ENCODE measurements around the gene QRFP. TPM values are rescaled to one million over a fixed set of nuclear protein-coding genes. Genes with fewer than 3 reads are reported as not detected.

Gene QRFP
- total RNA-seq, 2 experiments from 2014 or later: not detected

GRCh38 chr9:130882696-130883225 lies 13.9 kb downstream of the QRFP start:
- Mint-ChIP-seq H3K4me1 (no peaks in the 10 kb centered on the region), H3K36me3 (peaks cover 17% of the 10 kb centered on the region), H3K4me3 (no peak overlapping the region), H3K27me3 (no peaks in the 10 kb centered on the region), H3K27ac (no peak overlapping the region), H3K9me3 (no peaks in the 10 kb centered on the region)
- DNase-seq: no peak

DNA sequence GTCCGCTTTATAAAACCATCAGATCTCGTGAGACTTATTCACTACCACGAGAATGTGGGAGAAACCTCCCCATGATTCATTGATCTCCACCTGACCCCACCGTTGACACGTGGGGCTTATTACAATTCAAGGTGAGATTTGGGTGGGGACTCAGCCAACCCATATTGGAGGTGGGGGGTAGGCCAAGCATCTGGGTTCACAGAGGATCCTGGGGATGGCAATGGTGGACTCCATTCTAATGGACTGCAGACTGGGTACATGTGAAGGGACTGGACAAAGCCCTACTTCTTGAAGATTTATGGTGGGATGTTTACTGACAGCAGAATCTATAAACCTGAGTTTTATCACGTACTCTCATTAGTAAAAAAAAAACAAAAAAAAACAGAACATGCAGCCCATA lies 15.1 kb downstream of the QRFP start:
- peaks cover 16% of the 10 kb centered on the region for H3K36me3 Mint-ChIP-seq
- H3K27me3 Mint-ChIP-seq: no peaks in the 10 kb centered on the region
- H3K27ac Mint-ChIP-seq: no peak overlapping the region
- H3K4me1 Mint-ChIP-seq: no peaks in the 10 kb centered on the region
- no peak overlapping the region for H3K4me3 Mint-ChIP-seq
- no peaks in the 10 kb centered on the region for H3K9me3 Mint-ChIP-seq
- DNase-seq: no peak

DNA sequence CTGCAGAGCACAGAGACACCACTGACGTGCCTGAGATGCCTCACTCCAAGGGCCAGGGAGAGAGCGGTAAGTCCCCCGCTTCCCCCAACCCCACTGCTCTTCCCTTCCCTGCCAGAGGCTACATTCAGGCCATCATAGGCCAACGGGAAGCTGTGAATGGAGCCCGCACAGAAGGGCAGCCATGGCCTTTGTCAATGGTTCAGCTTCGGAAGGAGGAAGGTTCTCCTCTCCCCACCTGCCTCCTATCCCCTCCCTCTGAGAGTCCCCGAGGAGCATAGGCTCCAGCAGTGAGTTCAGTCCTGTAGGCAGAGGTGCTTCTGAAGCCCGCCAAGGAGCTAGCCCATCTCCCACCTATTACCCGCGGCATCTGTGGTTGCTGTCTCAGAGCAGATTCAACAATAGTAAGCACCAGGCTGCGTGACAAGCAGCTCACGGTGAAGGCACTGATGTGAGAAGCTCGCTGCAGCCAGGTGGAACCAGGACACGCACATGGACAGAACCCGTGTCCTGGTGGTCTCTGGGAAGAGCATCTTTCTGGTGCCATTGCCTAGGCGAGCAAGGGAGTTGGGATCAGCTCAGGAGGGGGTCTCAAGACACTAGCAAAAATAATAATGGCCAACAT lies 15.9 kb downstream of the QRFP start:
- Mint-ChIP-seq H3K4me3 (no peak overlapping the region), H3K27ac (no peak overlapping the region), H3K9me3 (no peaks in the 10 kb centered on the region), H3K36me3 (peaks cover 17% of the 10 kb centered on the region), H3K27me3 (no peaks in the 10 kb centered on the region), H3K4me1 (no peaks in the 10 kb centered on the region)
- DNase-seq: no peak

DNA sequence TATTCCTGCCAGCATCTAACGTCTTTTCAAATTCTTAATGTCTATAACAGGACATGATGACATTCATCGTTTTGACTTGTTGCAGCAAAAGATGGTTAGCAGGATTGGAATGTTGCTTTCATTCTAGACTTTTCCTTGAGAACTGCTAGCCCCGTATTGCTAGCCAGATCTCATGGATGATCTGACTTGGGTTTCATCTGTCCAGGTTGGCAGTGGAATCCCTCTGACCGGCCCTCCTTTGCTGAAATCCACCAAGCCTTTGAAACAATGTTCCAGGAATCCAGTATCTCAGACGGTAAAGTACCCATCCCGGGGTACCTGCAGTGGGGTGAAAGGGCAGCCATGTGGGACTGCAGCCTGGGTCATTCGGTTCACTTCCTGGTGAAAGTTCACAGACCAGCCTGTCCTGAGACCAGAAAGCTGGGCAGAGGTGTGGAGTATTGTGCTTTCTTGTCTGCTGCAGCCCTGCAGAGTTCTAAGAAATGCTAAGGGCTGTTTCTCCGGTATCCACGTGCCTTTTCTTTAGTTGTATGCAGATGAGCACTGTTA lies 16.7 kb downstream of the QRFP start:
- peaks cover 18% of the 10 kb centered on the region for H3K36me3 Mint-ChIP-seq
- no peaks in the 10 kb centered on the region for H3K4me1 Mint-ChIP-seq
- H3K9me3 Mint-ChIP-seq: no peaks in the 10 kb centered on the region
- no peak for DNase-seq
- H3K27me3 Mint-ChIP-seq: no peaks in the 10 kb centered on the region
- H3K4me3 Mint-ChIP-seq: no peak overlapping the region
- no peak overlapping the region for H3K27ac Mint-ChIP-seq

DNA sequence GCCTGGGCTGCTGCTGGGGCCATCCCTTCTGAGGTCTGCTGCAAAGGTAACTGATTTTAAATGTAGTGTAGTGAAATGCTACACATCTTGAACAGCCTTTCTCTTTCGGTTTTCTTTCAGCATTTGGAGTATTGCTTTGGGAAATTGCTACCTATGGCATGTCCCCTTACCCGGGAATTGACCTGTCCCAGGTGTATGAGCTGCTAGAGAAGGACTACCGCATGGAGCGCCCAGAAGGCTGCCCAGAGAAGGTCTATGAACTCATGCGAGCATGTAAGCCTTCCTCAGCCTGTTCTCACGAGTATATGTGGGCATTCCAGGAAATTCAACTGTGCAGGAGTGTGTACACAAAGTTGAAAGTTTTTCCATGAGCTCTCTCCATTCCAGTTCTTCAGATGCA lies 18.3 kb downstream of the QRFP start:
- no peak overlapping the region for H3K4me3 Mint-ChIP-seq
- no peak overlapping the region for H3K27ac Mint-ChIP-seq
- no peaks in the 10 kb centered on the region for H3K9me3 Mint-ChIP-seq
- no peaks in the 10 kb centered on the region for H3K4me1 Mint-ChIP-seq
- H3K36me3 Mint-ChIP-seq: peaks cover 20% of the 10 kb centered on the region
- H3K27me3 Mint-ChIP-seq: no peaks in the 10 kb centered on the region
- no peak for DNase-seq

GRCh38 chr9:130877300-130877699 lies 19.3 kb downstream of the QRFP start:
- Mint-ChIP-seq H3K36me3 (peaks cover 22% of the 10 kb centered on the region), H3K4me3 (no peak overlapping the region), H3K9me3 (no peaks in the 10 kb centered on the region), H3K27me3 (no peaks in the 10 kb centered on the region), H3K4me1 (no peaks in the 10 kb centered on the region), H3K27ac (no peak overlapping the region)
- no peak for DNase-seq

DNA sequence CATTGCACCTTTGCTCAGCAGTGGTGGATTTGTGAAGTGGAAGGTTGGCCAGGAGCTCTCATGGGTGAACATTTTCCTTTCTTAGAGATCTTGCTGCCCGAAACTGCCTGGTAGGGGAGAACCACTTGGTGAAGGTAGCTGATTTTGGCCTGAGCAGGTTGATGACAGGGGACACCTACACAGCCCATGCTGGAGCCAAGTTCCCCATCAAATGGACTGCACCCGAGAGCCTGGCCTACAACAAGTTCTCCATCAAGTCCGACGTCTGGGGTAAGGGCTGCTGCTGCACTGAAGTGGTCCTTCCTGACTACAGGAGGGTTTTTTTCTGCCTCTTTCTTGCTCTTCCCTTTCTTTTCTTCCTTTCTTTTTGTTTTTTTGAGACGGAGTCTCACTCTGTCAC lies 21.8 kb downstream of the QRFP start:
- Mint-ChIP-seq H3K4me3 (no peak overlapping the region), H3K4me1 (no peaks in the 10 kb centered on the region), H3K36me3 (peaks cover 22% of the 10 kb centered on the region), H3K27me3 (no peaks in the 10 kb centered on the region), H3K27ac (no peak overlapping the region), H3K9me3 (no peaks in the 10 kb centered on the region)
- no peak for DNase-seq

DNA sequence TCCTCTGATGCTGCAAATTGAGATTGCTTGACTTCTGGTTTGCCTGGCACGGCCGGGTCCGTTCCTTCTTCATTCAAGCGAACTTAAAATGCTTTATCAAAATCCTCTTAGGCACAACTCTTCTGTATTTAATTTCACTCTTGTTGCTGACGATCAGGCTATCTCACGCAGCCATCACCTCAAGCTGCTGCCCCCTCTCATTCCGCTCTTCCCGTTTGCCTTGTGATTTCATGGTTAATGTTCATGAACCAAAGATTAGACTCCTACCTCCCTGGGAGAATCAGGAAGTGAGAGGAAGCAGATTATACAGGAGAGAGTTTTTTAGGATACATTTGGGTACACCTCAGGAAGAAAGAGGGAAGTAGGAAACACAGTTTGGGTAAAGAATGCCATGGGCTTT lies 22.6 kb downstream of the QRFP start:
- Mint-ChIP-seq H3K27me3 (no peaks in the 10 kb centered on the region), H3K9me3 (no peaks in the 10 kb centered on the region), H3K27ac (no peak overlapping the region), H3K4me3 (no peak overlapping the region), H3K4me1 (no peaks in the 10 kb centered on the region), H3K36me3 (peaks cover 17% of the 10 kb centered on the region)
- no peak for DNase-seq

- no peak for DNase-seq
- Mint-ChIP-seq H3K27ac (no peak overlapping the region), H3K4me3 (no peak overlapping the region), H3K36me3 (peaks cover 17% of the 10 kb centered on the region), H3K4me1 (no peaks in the 10 kb centered on the region), H3K27me3 (no peaks in the 10 kb centered on the region), H3K9me3 (no peaks in the 10 kb centered on the region)
These were observed 23.6 kb downstream of the QRFP start for GRCh38 chr9:130872912-130873503.

DNA sequence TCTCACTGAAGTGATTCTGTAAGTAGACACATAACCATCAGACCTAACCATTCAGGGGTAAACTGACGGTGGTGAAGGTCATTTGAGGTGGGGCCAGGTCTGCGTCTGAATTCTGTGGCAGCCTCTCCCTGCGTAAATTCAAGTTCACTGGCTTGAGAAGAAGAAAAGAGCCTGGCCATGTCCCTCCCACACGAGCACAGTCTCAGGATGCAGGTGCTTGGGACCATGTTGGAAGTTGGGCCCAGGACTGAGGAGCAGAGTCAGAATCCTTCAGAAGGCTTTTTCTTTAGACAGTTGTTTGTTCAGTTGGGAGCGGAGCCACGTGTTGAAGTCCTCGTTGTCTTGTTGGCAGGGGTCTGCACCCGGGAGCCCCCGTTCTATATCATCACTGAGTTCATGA lies 24.1 kb downstream of the QRFP start:
- Mint-ChIP-seq H3K27ac (no peak overlapping the region), H3K27me3 (no peaks in the 10 kb centered on the region), H3K9me3 (no peaks in the 10 kb centered on the region), H3K4me3 (no peak overlapping the region), H3K36me3 (peaks cover 17% of the 10 kb centered on the region), H3K4me1 (no peaks in the 10 kb centered on the region)
- DNase-seq: no peak

DNA sequence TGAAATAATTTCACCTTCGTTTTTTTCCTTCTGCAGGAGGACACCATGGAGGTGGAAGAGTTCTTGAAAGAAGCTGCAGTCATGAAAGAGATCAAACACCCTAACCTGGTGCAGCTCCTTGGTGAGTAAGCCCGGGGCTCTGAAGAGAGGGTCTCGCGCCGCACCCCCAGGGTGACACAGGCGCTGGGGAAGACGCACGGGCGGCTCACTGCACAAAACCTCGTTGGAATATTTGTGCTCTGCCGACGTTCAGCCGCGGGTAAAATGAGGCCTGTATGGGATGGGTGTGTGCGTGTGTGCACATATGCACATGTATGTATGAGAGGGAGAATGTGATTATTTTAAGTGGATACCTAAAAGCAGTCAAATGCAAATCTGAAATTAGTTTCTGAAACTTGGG lies 24.5 kb downstream of the QRFP start:
- Mint-ChIP-seq H3K9me3 (no peaks in the 10 kb centered on the region), H3K27me3 (no peaks in the 10 kb centered on the region), H3K4me1 (no peaks in the 10 kb centered on the region), H3K36me3 (peaks cover 17% of the 10 kb centered on the region), H3K27ac (no peak overlapping the region), H3K4me3 (no peak overlapping the region)
- DNase-seq: no peak

- Mint-ChIP-seq H3K4me1 (no peaks in the 10 kb centered on the region), H3K27ac (no peak overlapping the region), H3K4me3 (no peak overlapping the region), H3K27me3 (no peaks in the 10 kb centered on the region), H3K9me3 (no peaks in the 10 kb centered on the region), H3K36me3 (peaks cover 17% of the 10 kb centered on the region)
- no peak for DNase-seq
These were observed 25.1 kb downstream of the QRFP start for GRCh38 chr9:130871395-130872062.

DNA sequence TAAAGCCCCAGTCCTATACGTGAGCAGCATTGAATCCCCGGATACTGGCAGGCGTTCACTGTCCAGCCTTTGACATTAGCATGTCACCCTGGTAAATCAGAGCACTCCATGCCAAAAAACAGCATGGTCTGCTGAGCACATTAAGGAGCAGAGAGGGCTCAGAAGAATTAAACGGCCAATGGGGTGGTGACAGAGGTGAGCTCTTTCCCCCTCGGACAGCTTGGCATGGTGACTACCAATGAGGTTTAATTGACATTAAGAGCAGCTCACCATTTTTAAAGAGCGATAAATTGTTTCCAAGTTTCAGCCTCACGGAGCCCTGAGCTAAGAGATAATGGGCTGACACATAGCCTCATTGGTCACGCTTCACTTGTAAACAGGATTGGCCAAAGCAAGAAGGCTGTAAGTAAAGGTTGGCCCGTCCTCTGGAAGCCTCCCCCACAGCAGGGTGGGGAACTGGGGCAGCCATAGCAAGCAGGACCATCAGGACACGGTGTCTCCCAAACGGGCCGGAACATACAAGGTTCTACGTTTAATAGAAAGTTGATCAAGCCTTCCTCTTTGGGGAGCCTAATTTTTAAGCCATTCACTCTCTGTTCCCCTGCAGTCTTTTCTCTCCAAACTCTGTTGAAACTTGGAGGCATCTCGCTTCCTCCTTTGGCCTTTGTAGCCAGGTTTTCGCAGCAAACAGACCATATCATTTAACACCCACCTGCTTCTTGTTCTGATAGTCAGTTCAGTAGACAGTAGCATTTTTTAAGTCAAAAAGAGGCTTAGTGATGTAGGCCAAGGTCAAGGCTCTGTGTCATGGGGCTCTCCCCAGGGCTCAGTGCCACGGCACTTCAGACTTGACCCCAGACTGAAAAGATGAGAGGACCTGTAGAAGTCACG lies 25.9 kb downstream of the QRFP start:
- Mint-ChIP-seq H3K27ac (no peak overlapping the region), H3K36me3 (peaks cover 15% of the 10 kb centered on the region)

GRCh38 chr9:130869250-130869649 lies 27.4 kb downstream of the QRFP start:
- Mint-ChIP-seq H3K36me3 (peaks cover 8% of the 10 kb centered on the region), H3K27ac (no peak overlapping the region), H3K9me3 (no peaks in the 10 kb centered on the region), H3K27me3 (no peaks in the 10 kb centered on the region), H3K4me3 (no peak overlapping the region), H3K4me1 (no peaks in the 10 kb centered on the region)
- DNase-seq: no peak

More for the DNA sequence above, 25.9 kb downstream of the QRFP start:
- no peaks in the 10 kb centered on the region for H3K9me3 Mint-ChIP-seq
- H3K4me1 Mint-ChIP-seq: no peaks in the 10 kb centered on the region
- H3K27me3 Mint-ChIP-seq: no peaks in the 10 kb centered on the region
- no peak overlapping the region for H3K4me3 Mint-ChIP-seq
- no peak for DNase-seq

GRCh38 chr9:130868230-130868629 lies 28.4 kb downstream of the QRFP start:
- peaks cover 9% of the 10 kb centered on the region for H3K36me3 Mint-ChIP-seq
- no peak overlapping the region for H3K27ac Mint-ChIP-seq
- H3K9me3 Mint-ChIP-seq: no peaks in the 10 kb centered on the region
- H3K27me3 Mint-ChIP-seq: no peaks in the 10 kb centered on the region
- no peaks in the 10 kb centered on the region for H3K4me1 Mint-ChIP-seq
- no peak overlapping the region for H3K4me3 Mint-ChIP-seq
- DNase-seq: no peak
